ENCODE data around the gene ANO1. TPM values are rescaled to one million over a fixed set of nuclear protein-coding genes. Genes with fewer than 3 reads are reported as not detected.

The ANO1 gene
- total RNA-seq, 1 experiment from 2014 or later: 41.7 TPM

- ATAC-seq: 0 out of 2 replicates have a peak, but pooled peaks have one; percentile 2
Measured at GRCh38 chr11:70204466-70204799, 126.3 kb downstream of the ANO1 start.

More at GRCh38 chr11:70204466-70204799, 126.3 kb downstream of the ANO1 start:
- no TSS peak for BruUV-seq (replicated peaks)
- peaks cover 45% of the 10 kb centered on the region for H3K79me2 ChIP-seq (ENCODE audit: insufficient read depth, low read length)
- ChIA-PET RAD21 (ENCODE audit: low non-redundant PET in 1 of 2, low total read pairs in 2 of 2, uncharacterized antibody in 2 of 2, unreplicated experiment in 2 of 2) (no interaction called here), POLR2A (no interaction called here), CTCF (no interaction called here)
- peak overlapping the region; percentile 96 for H3K27ac ChIP-seq (ENCODE audit: low read depth, low read length)
- H2AFZ ChIP-seq (ENCODE audit: low read depth, low read length, poor library complexity, severe bottlenecking): no peak overlapping the region
- no peaks in the 10 kb centered on the region; the same call in 1 of the 2 replicates for H4K20me1 ChIP-seq (ENCODE audit: insufficient read depth)
- H3K4me1 ChIP-seq (ENCODE audit: control insufficient read depth in 1 of 2, insufficient read depth in 2 of 2, low read length in 2 of 2): peaks cover 7 to 31% of the 10 kb centered on the region in 2 experiments; a peak in 3 of 4 replicates
- peak overlapping the region; percentile 80 for H3K4me2 ChIP-seq (ENCODE audit: low read length)
- peak overlapping the region; percentile 94 to 96 for H3K4me3 ChIP-seq (replicated peaks in 1 of 2; ENCODE audit: low read depth in 1 of 2, low read length in 2 of 2)
- no peaks in the 10 kb centered on the region for H3K9me2 ChIP-seq (ENCODE audit: insufficient read depth)
- no peak for DNase-seq (ENCODE audit: low read depth, low spot score)
- no peaks in the 10 kb centered on the region for H3K27me3 ChIP-seq (ENCODE audit: insufficient read depth, low read length)
- H3K9ac ChIP-seq (ENCODE audit: low read length): peak overlapping the region; percentile 98
- peaks cover 20 to 26% of the 10 kb centered on the region in 2 experiments; a peak in 2 of 4 replicates for H3K36me3 ChIP-seq (ENCODE audit: control insufficient read depth in 1 of 2, insufficient read depth in 2 of 2, low read length in 2 of 2)
- no peak for TF ChIP-seq EGR1 (IDR thresholded peaks at IDR 0.05; ENCODE audit: low read depth)
- no peak for TF ChIP-seq SIN3A (IDR thresholded peaks at IDR 0.05; ENCODE audit: low read depth)
- no peak for TF ChIP-seq SRF (IDR thresholded peaks at IDR 0.05; ENCODE audit: low read depth)
- no peak for TF ChIP-seq MAX (IDR thresholded peaks at IDR 0.05)
- TF ChIP-seq REST (IDR thresholded peaks at IDR 0.05; ENCODE audit: low read depth): no peak
- TF ChIP-seq POLR2A (IDR thresholded peaks at IDR 0.05; ENCODE audit: borderline replicate concordance, extremely low read depth, insufficient read depth, insufficient read length): no peak
- no peak for TF ChIP-seq CBX3 (IDR thresholded peaks at IDR 0.05; ENCODE audit: low read depth)
- no peak for TF ChIP-seq ZFX (IDR thresholded peaks at IDR 0.05)
- no peak for TF ChIP-seq ZBTB33 (IDR thresholded peaks at IDR 0.05; ENCODE audit: extremely low read depth, insufficient replicate concordance, low read length)
- no peak for TF ChIP-seq YY1 (IDR thresholded peaks at IDR 0.05; ENCODE audit: extremely low read depth, insufficient replicate concordance, low read depth, low read length)
- no peak for TF ChIP-seq CEBPB (IDR thresholded peaks at IDR 0.05; ENCODE audit: low read depth)
- H3K9me3 ChIP-seq (ENCODE audit: control insufficient read depth in 1 of 2, insufficient read depth in 1 of 2, low read depth in 1 of 2, low read length in 2 of 2): no peaks in the 10 kb centered on the region
- intact Hi-C loops (cut with micrococcal nuclease): loop anchor here (5.0 kb wide), 1 partner anchor 68 kb away; the partner anchor contains the start of gene PPFIA1

Measured in HCT116 (cell line).